Measurements from ENCODE around the gene SLC29A1.

SLC29A1 gene

GRCh38 chr6:44256775-44257024, 33.3 kb downstream of the SLC29A1 start:
- no peak for DNase-seq

GRCh38 chr6:44257025-44257752, 33.8 kb downstream of the SLC29A1 start, which contains the start of gene SLC35B2:
Gene SLC35B2, minus strand, starts transcription at chr6:44257528. Its CDS starts 118 bp downstream, at chr6:44257410.
- peak; percentile 48 for DNase-seq

- no peak for DNase-seq
Observed at GRCh38 chr6:44257753-44258324, 34.4 kb downstream of the SLC29A1 start.

- DNase-seq = no peak
Observed at GRCh38 chr6:44258325-44258863, 35.0 kb downstream of the SLC29A1 start.

GRCh38 chr6:44258921-44259320, 35.5 kb downstream of the SLC29A1 start:
- DNase-seq = no peak

GRCh38 chr6:44260011-44260410, 36.6 kb downstream of the SLC29A1 start:
- DNase-seq = no peak

GRCh38 chr6:44260451-44261297, 37.3 kb downstream of the SLC29A1 start:
- no peak for DNase-seq

GRCh38 chr6:44261581-44261980, 38.2 kb downstream of the SLC29A1 start:
- no peak for DNase-seq

- no peak for DNase-seq
Observed at GRCh38 chr6:44262467-44263353, 39.3 kb downstream of the SLC29A1 start.

GRCh38 chr6:44263354-44264100, 40.1 kb downstream of the SLC29A1 start:
- no peak for DNase-seq

- no peak for DNase-seq
Observed at GRCh38 chr6:44264154-44265006, 41.0 kb downstream of the SLC29A1 start.

- DNase-seq = peak; percentile 66
Observed at GRCh38 chr6:44265007-44265721, 41.8 kb downstream of the SLC29A1 start, which contains the start of gene NFKBIE. Gene NFKBIE, minus strand, starts transcription at chr6:44265551. Its CDS starts 205 bp downstream, at chr6:44265346.

GRCh38 chr6:44265722-44266233, 42.4 kb downstream of the SLC29A1 start:
- DNase-seq = no peak

GRCh38 chr6:44266347-44266746, 43.0 kb downstream of the SLC29A1 start:
- no peak for DNase-seq

GRCh38 chr6:44267252-44267651, 43.9 kb downstream of the SLC29A1 start:
- DNase-seq = no peak

- peak; percentile 20 for DNase-seq
Observed at GRCh38 chr6:44268095-44268628, 44.8 kb downstream of the SLC29A1 start.

GRCh38 chr6:44269178-44269920, 46.0 kb downstream of the SLC29A1 start:
- no peak for DNase-seq

GRCh38 chr6:44269921-44270525, 46.6 kb downstream of the SLC29A1 start, which contains the start of gene TMEM151B:
Gene TMEM151B, plus strand, starts transcription at chr6:44270450. Its CDS starts 293 bp downstream, at chr6:44270743.
- no peak for DNase-seq

Measured in DMS79 (cell line).